HepG2 (cell line): ENCODE measurements around the gene CCL17. TPM values are rescaled to one million over a fixed set of nuclear protein-coding genes. Genes with fewer than 3 reads are reported as not detected.

Experiments used
- ATF1 ChIP-seq: IDR thresholded peaks from 2 replicates; pipeline ENCODE4 v1.6.1; 2016; ENCODE audit warnings: mild to moderate bottlenecking, control low read depth
- BORCS8-MEF2B ChIP-seq: sonication (generic); formaldehyde crosslinking; IDR thresholded peaks from 2 replicates; pipeline ENCODE4 v1.8.0; 2022; ENCODE audit warnings: mild to moderate bottlenecking, missing genetic modification reagents
- CCAR2 ChIP-seq: fragments of 200-400 bp; formaldehyde crosslinking; optimal IDR thresholded peaks from 2 replicates; pipeline ENCODE3; 2018; ENCODE audit warnings: low read depth, mild to moderate bottlenecking, low read length, moderate library complexity
- FOXJ3 ChIP-seq: sonication (generic); formaldehyde crosslinking; IDR thresholded peaks from 2 replicates; pipeline ENCODE4 v1.4.0; 2020; ENCODE audit warnings: missing genetic modification reagents, mild to moderate bottlenecking, borderline replicate concordance
- MIXL1 ChIP-seq: IDR thresholded peaks from 2 replicates; pipeline ENCODE4 v1.6.1; 2016
- NFIB ChIP-seq: sonication (generic); formaldehyde crosslinking; IDR thresholded peaks from 2 replicates; pipeline ENCODE4 v1.9.0; 2021; ENCODE audit warnings: missing genetic modification reagents, mild to moderate bottlenecking, borderline replicate concordance
- PHF8 ChIP-seq: sonication (generic); formaldehyde crosslinking; IDR thresholded peaks from 2 replicates; pipeline ENCODE4 v1.5.0; 2020; ENCODE audit warnings: missing genetic modification reagents
- RFX5 ChIP-seq: IDR thresholded peaks from 2 replicates; pipeline ENCODE4 v1.6.1; 2011; ENCODE audit warnings: low read depth, low read length, improper control_type of control experiment
- SAFB2 ChIP-seq: sonication (generic); formaldehyde crosslinking; IDR thresholded peaks from 2 replicates; pipeline ENCODE4 v1.5.1; 2020; ENCODE audit warnings: missing genetic modification reagents, low read depth, mild to moderate bottlenecking, borderline replicate concordance
- SOX5 ChIP-seq: IDR thresholded peaks from 2 replicates; pipeline ENCODE4 v1.6.1; 2016; ENCODE audit warnings: borderline replicate concordance
- ZFX ChIP-seq: sonication (generic); formaldehyde crosslinking; IDR thresholded peaks from 2 replicates; pipeline ENCODE4 v1.4.0; 2020; ENCODE audit warnings: mild to moderate bottlenecking, low read depth, missing genetic modification reagents, moderate library complexity
- ZNF260 ChIP-seq: sonication (generic); formaldehyde crosslinking; IDR thresholded peaks from 2 replicates; pipeline ENCODE4 v1.4.0; 2020; ENCODE audit warnings: missing genetic modification reagents, low read depth, mild to moderate bottlenecking, borderline replicate concordance
- ZNF3 ChIP-seq: IDR thresholded peaks from 2 replicates; pipeline ENCODE4 v1.7.0; 2017; ENCODE audit warnings: inconsistent platforms
- ZNF337 ChIP-seq: sonication (generic); formaldehyde crosslinking; IDR thresholded peaks from 2 replicates; pipeline ENCODE4 v1.5.1; 2020; ENCODE audit warnings: missing genetic modification reagents, low read depth, mild to moderate bottlenecking, borderline replicate concordance
- ZNF547 ChIP-seq: sonication (generic); formaldehyde crosslinking; IDR thresholded peaks from 2 replicates; pipeline ENCODE4 v1.5.1; 2020; ENCODE audit warnings: mild to moderate bottlenecking, missing genetic modification reagents
- ZNF747 ChIP-seq: sonication (generic); formaldehyde crosslinking; IDR thresholded peaks from 2 replicates; pipeline ENCODE4 v1.8.1; 2023; ENCODE audit warnings: missing genetic modification reagents, mild to moderate bottlenecking, borderline replicate concordance
- ZNF75D ChIP-seq: sonication (generic); formaldehyde crosslinking; IDR thresholded peaks from 2 replicates; pipeline ENCODE4 v1.8.1; 2023; ENCODE audit warnings: missing genetic modification reagents, mild to moderate bottlenecking, borderline replicate concordance
- ZNF766 ChIP-seq: sonication (generic); formaldehyde crosslinking; IDR thresholded peaks from 2 replicates; pipeline ENCODE4 v1.5.0; 2020; ENCODE audit warnings: missing genetic modification reagents, borderline replicate concordance
- ZNF780A ChIP-seq: sonication (generic); formaldehyde crosslinking; IDR thresholded peaks from 2 replicates; pipeline ENCODE4 v1.8.0; 2022; ENCODE audit warnings: mild to moderate bottlenecking, missing genetic modification reagents, moderate library complexity
- ZNF839 ChIP-seq: sonication (generic); formaldehyde crosslinking; IDR thresholded peaks from 2 replicates; pipeline ENCODE4 v1.4.0; 2020; ENCODE audit warnings: missing genetic modification reagents, mild to moderate bottlenecking, borderline replicate concordance
- ZNF850 ChIP-seq: sonication (generic); formaldehyde crosslinking; conservative IDR thresholded peaks from 2 replicates; pipeline ENCODE4 v1.9.0; 2021; ENCODE audit warnings: mild to moderate bottlenecking, missing genetic modification reagents
- ZSCAN30 ChIP-seq: sonication (generic); formaldehyde crosslinking; IDR thresholded peaks from 2 replicates; pipeline ENCODE4 v1.5.0; 2020; ENCODE audit warnings: mild to moderate bottlenecking, missing genetic modification reagents
- polyA plus RNA-seq, 8 experiments: library from polyadenylated mRNA; depleted of rRNA in 3 of 8; stranded (reverse) in 7 of 8; unstranded in 1 of 8; fragments of >200 nt; fragmentation: Illumina TruSeq in 4 of 8; extraction: Trizol in 4 of 8; gene quantifications; 2 replicates each; pipeline versions ENCODE4 v1.2.1 to v1.2.3, GENCODE V29; 2011 to 2016; ENCODE audit warnings: low read depth in 4 of 8, missing spikeins in 1 of 8, mixed read lengths in 1 of 8; ENCODE audit not compliant: insufficient read depth in 1 of 8
- total RNA-seq, 5 experiments: library from RNA; depleted of rRNA; stranded (reverse); fragments of >200 nt; fragmentation: Illumina TruSeq; extraction: Trizol; gene quantifications; 2 replicates each; pipeline ENCODE4 v1.2.3, GENCODE V29; 2016; ENCODE audit warnings: low read depth in 1 of 5
- TF ChIP-seq, protein P1 (sequence below), 2 experiments: sonication (generic) in 1 of 2; formaldehyde crosslinking in 1 of 2; IDR thresholded peaks; 2 replicates each; pipeline versions ENCODE4 v1.5.1 to v1.6.1; 2011 to 2020; ENCODE audit warnings: borderline replicate concordance in 1 of 2, low read depth in 1 of 2, low read length in 1 of 2, mild to moderate bottlenecking in 1 of 2, missing genetic modification reagents in 1 of 2, moderate library complexity in 1 of 2
- TF ChIP-seq, protein P2 (sequence below): sonication (generic); formaldehyde crosslinking; IDR thresholded peaks from 2 replicates; pipeline ENCODE4 v1.4.0; 2020; ENCODE audit warnings: low read depth, mild to moderate bottlenecking, missing genetic modification reagents
- TF ChIP-seq, protein P3 (sequence below): sonication (generic); formaldehyde crosslinking; IDR thresholded peaks from 2 replicates; pipeline ENCODE4 v1.4.0; 2020; ENCODE audit warnings: mild to moderate bottlenecking, missing genetic modification reagents

Gene CCL17
- total and polyA plus RNA-seq, 2 of the 13 experiments (the other 11 are each of a cell fraction or from before 2014, with no cell fraction given): not detected

DNA sequence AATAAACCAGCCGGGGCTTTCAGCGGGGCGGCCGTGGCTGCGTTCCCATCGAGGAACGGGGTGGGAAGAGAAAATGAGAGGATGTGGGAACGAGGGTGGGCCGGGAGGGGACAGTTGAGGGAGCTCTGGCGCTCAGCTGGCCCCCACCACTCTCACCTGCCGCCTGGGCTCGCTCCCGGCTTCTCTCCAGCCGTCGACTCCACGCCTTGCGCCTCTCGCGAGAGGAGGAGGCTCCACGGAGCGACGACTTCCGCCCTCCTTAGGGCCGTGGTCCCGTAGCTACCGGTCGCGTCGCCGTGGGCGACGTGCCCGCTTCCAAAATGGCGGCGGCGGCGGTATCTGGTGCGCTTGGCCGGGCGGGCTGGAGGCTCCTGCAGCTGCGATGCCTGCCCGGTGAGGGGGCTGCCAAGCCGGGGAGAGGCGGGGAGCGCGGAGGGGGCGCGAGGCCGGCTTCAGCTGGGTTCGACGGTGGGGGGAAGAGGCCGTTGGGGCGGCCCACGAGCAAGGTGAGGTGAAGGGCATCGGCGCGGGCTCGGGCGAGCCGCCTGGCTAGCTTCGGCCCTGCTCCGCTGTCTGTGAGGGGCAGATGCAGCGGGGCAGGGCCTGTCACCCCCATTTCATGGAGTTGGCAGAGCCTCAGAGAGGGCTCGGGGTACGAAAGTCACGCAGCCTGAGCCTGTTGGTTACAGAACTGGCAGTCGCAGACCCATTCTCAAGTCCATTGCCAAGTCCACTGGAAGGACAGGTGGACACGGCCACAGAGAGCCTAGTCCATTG, 42.8 kb downstream of the CCL17 start, which contains the start of the genes CIAPIN1 and COQ9 (continued):
- TF ChIP-seq ZNF780A (CRISPR knock-in tag): peak; percentile 74; the same call in 1 of the 2 replicates
- TF ChIP-seq SAFB2 (CRISPR knock-in tag): peak; percentile 98
- TF ChIP-seq ZNF75D (CRISPR knock-in tag): peak; percentile 93
- TF ChIP-seq NFIB: no peak
- peak; percentile 93 for TF ChIP-seq BORCS8-MEF2B (CRISPR knock-in tag)
- TF ChIP-seq, protein P1, sequence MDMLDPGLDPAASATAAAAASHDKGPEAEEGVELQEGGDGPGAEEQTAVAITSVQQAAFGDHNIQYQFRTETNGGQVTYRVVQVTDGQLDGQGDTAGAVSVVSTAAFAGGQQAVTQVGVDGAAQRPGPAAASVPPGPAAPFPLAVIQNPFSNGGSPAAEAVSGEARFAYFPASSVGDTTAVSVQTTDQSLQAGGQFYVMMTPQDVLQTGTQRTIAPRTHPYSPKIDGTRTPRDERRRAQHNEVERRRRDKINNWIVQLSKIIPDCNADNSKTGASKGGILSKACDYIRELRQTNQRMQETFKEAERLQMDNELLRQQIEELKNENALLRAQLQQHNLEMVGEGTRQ (IDR thresholded peaks at IDR 0.05; ENCODE audit: low read depth, low read length): no peak
- TF ChIP-seq, protein P1 (CRISPR knock-in tag; IDR thresholded peaks at IDR 0.05; ENCODE audit: borderline replicate concordance): no peak
- TF ChIP-seq FOXJ3: no peak
- TF ChIP-seq ZNF766 (CRISPR knock-in tag): peak; percentile 79
- TF ChIP-seq CCAR2: no peak
- 0 out of 2 replicates have a peak, but pooled peaks have one; percentile 71 for TF ChIP-seq ZNF850 (CRISPR knock-in tag)
- TF ChIP-seq ZNF839 (CRISPR knock-in tag): peak; percentile 94; the same call in 1 of the 2 replicates
- peak; percentile 67; the same call in 1 of the 2 replicates for TF ChIP-seq ZNF337 (CRISPR knock-in tag)
- peak; percentile 57; the same call in 1 of the 2 replicates for TF ChIP-seq SOX5 (CRISPR knock-in tag)
- TF ChIP-seq ZNF3 (CRISPR knock-in tag): no peak
- TF ChIP-seq ZSCAN30: peak; percentile 99
- TF ChIP-seq ZNF547 (CRISPR knock-in tag): peak; percentile 98
- TF ChIP-seq, protein P2, sequence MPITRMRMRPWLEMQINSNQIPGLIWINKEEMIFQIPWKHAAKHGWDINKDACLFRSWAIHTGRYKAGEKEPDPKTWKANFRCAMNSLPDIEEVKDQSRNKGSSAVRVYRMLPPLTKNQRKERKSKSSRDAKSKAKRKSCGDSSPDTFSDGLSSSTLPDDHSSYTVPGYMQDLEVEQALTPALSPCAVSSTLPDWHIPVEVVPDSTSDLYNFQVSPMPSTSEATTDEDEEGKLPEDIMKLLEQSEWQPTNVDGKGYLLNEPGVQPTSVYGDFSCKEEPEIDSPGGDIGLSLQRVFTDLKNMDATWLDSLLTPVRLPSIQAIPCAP (CRISPR knock-in tag): peak; percentile 91
- TF ChIP-seq ZNF747 (CRISPR knock-in tag): peak; percentile 97
- TF ChIP-seq PHF8 (CRISPR knock-in tag): peak; percentile 99
- no peak for TF ChIP-seq RFX5
- TF ChIP-seq, protein P3, sequence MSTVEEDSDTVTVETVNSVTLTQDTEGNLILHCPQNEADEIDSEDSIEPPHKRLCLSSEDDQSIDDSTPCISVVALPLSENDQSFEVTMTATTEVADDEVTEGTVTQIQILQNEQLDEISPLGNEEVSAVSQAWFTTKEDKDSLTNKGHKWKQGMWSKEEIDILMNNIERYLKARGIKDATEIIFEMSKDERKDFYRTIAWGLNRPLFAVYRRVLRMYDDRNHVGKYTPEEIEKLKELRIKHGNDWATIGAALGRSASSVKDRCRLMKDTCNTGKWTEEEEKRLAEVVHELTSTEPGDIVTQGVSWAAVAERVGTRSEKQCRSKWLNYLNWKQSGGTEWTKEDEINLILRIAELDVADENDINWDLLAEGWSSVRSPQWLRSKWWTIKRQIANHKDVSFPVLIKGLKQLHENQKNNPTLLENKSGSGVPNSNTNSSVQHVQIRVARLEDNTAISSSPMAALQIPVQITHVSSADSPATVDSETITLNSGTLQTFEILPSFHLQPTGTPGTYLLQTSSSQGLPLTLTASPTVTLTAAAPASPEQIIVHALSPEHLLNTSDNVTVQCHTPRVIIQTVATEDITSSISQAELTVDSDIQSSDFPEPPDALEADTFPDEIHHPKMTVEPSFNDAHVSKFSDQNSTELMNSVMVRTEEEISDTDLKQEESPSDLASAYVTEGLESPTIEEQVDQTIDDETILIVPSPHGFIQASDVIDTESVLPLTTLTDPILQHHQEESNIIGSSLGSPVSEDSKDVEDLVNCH (CRISPR knock-in tag): no peak
- TF ChIP-seq ATF1 (CRISPR knock-in tag): peak; percentile 90
- peak; percentile 77 for TF ChIP-seq MIXL1
- no peak for TF ChIP-seq ZNF260 (CRISPR knock-in tag)
- TF ChIP-seq ZFX (CRISPR knock-in tag): peak; percentile 95
